ENCODE data around the gene ZNF236. TPM values are rescaled to one million over a fixed set of nuclear protein-coding genes. Genes with fewer than 3 reads are reported as not detected.

The ZNF236 gene
- total and polyA plus RNA-seq, 2 experiments from 2014 or later, result 7.4 to 8.2 TPM

DNA sequence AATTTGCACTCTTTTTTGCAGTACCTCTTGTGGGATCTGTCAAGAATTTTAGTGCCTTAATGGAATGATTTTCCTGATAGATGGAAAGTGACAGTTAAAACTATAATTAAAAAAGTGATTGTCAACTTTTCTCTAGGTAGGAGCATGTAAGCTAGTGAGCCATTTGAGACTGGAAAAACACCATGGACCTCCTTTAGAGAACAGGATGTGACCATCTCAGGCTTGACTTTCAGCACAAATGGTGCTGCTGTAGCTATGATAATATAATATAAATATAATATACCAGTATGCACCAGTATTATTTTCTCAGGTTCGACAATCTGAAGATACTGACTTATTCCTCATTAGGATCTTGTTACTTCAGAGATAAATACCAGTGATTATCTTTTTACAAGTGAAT is 27.8 kb downstream of the ZNF236 start:
- no peak for DNase-seq (ENCODE audit: low spot score)
- no peaks in the 10 kb centered on the region for H3K27me3 ChIP-seq
- no peak overlapping the region for H3K4me3 ChIP-seq
- H4K20me1 ChIP-seq (ENCODE audit: insufficient read depth, poor library complexity, severe bottlenecking), result no peaks in the 10 kb centered on the region
- WGBS (ENCODE audit: low lambda C conversion rate, missing lambda C conversion rate), result 78% methylated on average over 1 of the region's 1 CpG
- no peaks in the 10 kb centered on the region for H3K36me3 ChIP-seq (replicated peaks; ENCODE audit: insufficient read depth, low read depth)
- peaks cover 4% of the 10 kb centered on the region for H3K4me1 ChIP-seq (ENCODE audit: insufficient read depth)
- H3K27ac ChIP-seq, result no peak overlapping the region
- H3K79me2 ChIP-seq, result peaks cover 60% of the 10 kb centered on the region
- no peak overlapping the region for H2AFZ ChIP-seq
- H3K9me2 ChIP-seq (replicated peaks; ENCODE audit: insufficient read depth), result no peaks in the 10 kb centered on the region
- H3K4me2 ChIP-seq, result no peak overlapping the region
- H3K9me3 ChIP-seq (ENCODE audit: low read depth), result no peaks in the 10 kb centered on the region
- TF ChIP-seq EZH2 (IDR thresholded peaks at IDR 0.05; ENCODE audit: borderline replicate concordance) (no peak), EZH2phosphoT487 (IDR thresholded peaks at IDR 0.05; ENCODE audit: low read depth, severe bottlenecking, unreplicated experiment) (no peak), CTCF (IDR thresholded peaks at IDR 0.05; ENCODE audit: poor library complexity) (no peak)

- WGBS (ENCODE audit: low lambda C conversion rate, missing lambda C conversion rate), result 97% methylated on average over 4 of the region's 4 CpGs
- TF ChIP-seq CTCF (IDR thresholded peaks at IDR 0.05; ENCODE audit: poor library complexity) (no peak), EZH2phosphoT487 (IDR thresholded peaks at IDR 0.05; ENCODE audit: low read depth, severe bottlenecking, unreplicated experiment) (no peak), EZH2 (IDR thresholded peaks at IDR 0.05; ENCODE audit: borderline replicate concordance) (no peak)
Measured at GRCh38 chr18:76855594-76855993, 33.2 kb downstream of the ZNF236 start.

DNA sequence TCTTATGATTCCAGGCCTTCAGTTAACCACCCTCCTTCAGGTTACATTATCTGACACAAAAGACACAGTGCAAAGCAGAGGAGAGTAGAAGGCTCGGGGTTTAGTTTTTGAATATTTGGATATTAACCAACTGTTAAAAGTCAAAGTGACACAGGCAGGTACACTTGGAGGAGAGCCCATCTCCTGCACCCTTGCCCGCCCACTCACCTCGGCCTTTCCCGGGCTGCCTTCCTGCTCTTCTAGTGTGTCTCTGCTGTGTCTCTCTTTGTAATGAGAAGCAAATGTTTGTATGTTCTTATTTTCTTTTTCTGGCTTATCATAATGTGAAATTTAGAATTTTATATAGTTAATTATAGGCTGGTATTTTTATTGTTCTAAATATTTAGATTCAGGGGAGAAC is 35.1 kb downstream of the ZNF236 start:
- H4K20me1 ChIP-seq (ENCODE audit: insufficient read depth, poor library complexity, severe bottlenecking), result no peaks in the 10 kb centered on the region
- peaks cover 4% of the 10 kb centered on the region for H3K79me2 ChIP-seq
- no peaks in the 10 kb centered on the region for H3K27me3 ChIP-seq
- no peaks in the 10 kb centered on the region for H3K36me3 ChIP-seq (replicated peaks; ENCODE audit: insufficient read depth, low read depth)
- no peak overlapping the region for H3K4me3 ChIP-seq
- peak overlapping the region; percentile 30 for H3K4me2 ChIP-seq
- no peaks in the 10 kb centered on the region for H3K4me1 ChIP-seq (ENCODE audit: insufficient read depth)
- peak overlapping the region; percentile 25 for H3K27ac ChIP-seq
- WGBS (ENCODE audit: low lambda C conversion rate, missing lambda C conversion rate), result 74% methylated on average over 4 of the region's 4 CpGs
- H3K9me3 ChIP-seq (ENCODE audit: low read depth), result no peaks in the 10 kb centered on the region
- no peak overlapping the region for H2AFZ ChIP-seq
- DNase-seq (ENCODE audit: low spot score), result no peak
- no peaks in the 10 kb centered on the region for H3K9me2 ChIP-seq (replicated peaks; ENCODE audit: insufficient read depth)
- no peak for TF ChIP-seq EZH2 (IDR thresholded peaks at IDR 0.05; ENCODE audit: borderline replicate concordance)
- no peak for TF ChIP-seq EZH2phosphoT487 (IDR thresholded peaks at IDR 0.05; ENCODE audit: low read depth, severe bottlenecking, unreplicated experiment)
- TF ChIP-seq CTCF (IDR thresholded peaks at IDR 0.05; ENCODE audit: poor library complexity), result no peak

More at GRCh38 chr18:76855594-76855993, 33.2 kb downstream of the ZNF236 start:
- Histone ChIP-seq H3K4me2 (no peak overlapping the region), H4K20me1 (ENCODE audit: insufficient read depth, poor library complexity, severe bottlenecking) (no peaks in the 10 kb centered on the region), H3K9me2 (replicated peaks; ENCODE audit: insufficient read depth) (no peaks in the 10 kb centered on the region), H3K27ac (no peak overlapping the region), H3K4me3 (no peak overlapping the region), H3K4me1 (ENCODE audit: insufficient read depth) (no peaks in the 10 kb centered on the region), H3K9me3 (ENCODE audit: low read depth) (no peaks in the 10 kb centered on the region), H2AFZ (no peak overlapping the region), H3K36me3 (replicated peaks; ENCODE audit: insufficient read depth, low read depth) (no peaks in the 10 kb centered on the region), H3K79me2 (peaks cover 8% of the 10 kb centered on the region), H3K27me3 (no peaks in the 10 kb centered on the region)
- DNase-seq (ENCODE audit: low spot score), result no peak
